CD4-positive, alpha-beta T cell treated with Interleukin-12 subunit alpha and Interleukin-12 subunit beta, for 1 hour (primary cell): ENCODE data around the gene SLC43A3.

Experiments used
- DNase-seq: peaks from one replicate; pipeline ENCODE4 v3.0.0-alpha.2; 2020

Gene SLC43A3

GRCh38 chr11:57426929-57427726 lies at the start of gene SLC43A3:
SLC43A3 (minus strand) TSS chr11:57427121; CDS start chr11:57426172, 949 bp downstream.
- DNase-seq = peak; percentile 66

- peak; percentile 24 for DNase-seq
Observed at GRCh38 chr11:57476047-57476756, 49.3 kb upstream of the SLC43A3 start.

GRCh38 chr11:57475671-57476046 lies 48.7 kb upstream of the SLC43A3 start:
- no peak for DNase-seq

- DNase-seq = no peak
Observed at GRCh38 chr11:57475191-57475590, 48.3 kb upstream of the SLC43A3 start.

- no peak for DNase-seq
Observed at GRCh38 chr11:57474803-57475115, 47.8 kb upstream of the SLC43A3 start.

- DNase-seq = peak; percentile 33
Observed at GRCh38 chr11:57474017-57474802, 47.3 kb upstream of the SLC43A3 start.

GRCh38 chr11:57473285-57473841 lies 46.4 kb upstream of the SLC43A3 start:
- no peak for DNase-seq

- DNase-seq = no peak
Observed at GRCh38 chr11:57471496-57471895, 44.6 kb upstream of the SLC43A3 start.

GRCh38 chr11:57469268-57469667 lies 42.3 kb upstream of the SLC43A3 start:
- DNase-seq = no peak

- DNase-seq = no peak
Observed at GRCh38 chr11:57468276-57468675, 41.4 kb upstream of the SLC43A3 start.

- no peak for DNase-seq
Observed at GRCh38 chr11:57467508-57468157, 40.7 kb upstream of the SLC43A3 start.

- DNase-seq = no peak
Observed at GRCh38 chr11:57466680-57467079, 39.8 kb upstream of the SLC43A3 start.

- no peak for DNase-seq
Observed at GRCh38 chr11:57464539-57465181, 37.7 kb upstream of the SLC43A3 start.

GRCh38 chr11:57463671-57464538 lies 37.0 kb upstream of the SLC43A3 start:
- no peak for DNase-seq

- DNase-seq = no peak
Observed at GRCh38 chr11:57462597-57462996, 35.7 kb upstream of the SLC43A3 start.

GRCh38 chr11:57461841-57462489 lies 35.0 kb upstream of the SLC43A3 start:
- no peak for DNase-seq

GRCh38 chr11:57460758-57461749 lies 34.1 kb upstream of the SLC43A3 start:
- no peak for DNase-seq

GRCh38 chr11:57460022-57460757 lies 33.3 kb upstream of the SLC43A3 start, which contains the start of gene RTN4RL2:
RTN4RL2 (plus strand) TSS chr11:57460528; CDS start chr11:57460866, 338 bp downstream.
- peak; percentile 36 for DNase-seq
